HUES6 (cell line): Measurements from ENCODE around the gene MOB3C.

Experiments
- H3K27ac ChIP-seq: 2 replicates; pipeline ENCODE4 v1.7.0; 2013; ENCODE audit warnings: low read depth, mild to moderate bottlenecking, low read length, inconsistent platforms
- H3K27me3 ChIP-seq: 2 replicates; pipeline ENCODE4 v1.6.1; 2013; ENCODE audit warnings: low read length; ENCODE audit not compliant: control insufficient read depth, insufficient read depth
- H3K36me3 ChIP-seq: 2 replicates; pipeline ENCODE4 v1.6.1; 2013; ENCODE audit warnings: low read length; ENCODE audit not compliant: control insufficient read depth, insufficient read depth
- H3K4me1 ChIP-seq: 2 replicates; pipeline ENCODE4 v1.6.1; 2013; ENCODE audit warnings: low read length; ENCODE audit not compliant: control insufficient read depth, insufficient read depth
- H3K4me3 ChIP-seq: 2 replicates; pipeline ENCODE4 v1.5.1; 2013; ENCODE audit warnings: low read depth, low read length
- H3K9ac ChIP-seq: one replicate; pipeline ENCODE4 v1.6.1; 2013; ENCODE audit warnings: mild to moderate bottlenecking, low read length
- H3K9me3 ChIP-seq: 2 replicates; pipeline ENCODE4 v1.6.1; 2013; ENCODE audit warnings: low read depth, low read length; ENCODE audit not compliant: control insufficient read depth, insufficient read depth

The MOB3C gene

DNA sequence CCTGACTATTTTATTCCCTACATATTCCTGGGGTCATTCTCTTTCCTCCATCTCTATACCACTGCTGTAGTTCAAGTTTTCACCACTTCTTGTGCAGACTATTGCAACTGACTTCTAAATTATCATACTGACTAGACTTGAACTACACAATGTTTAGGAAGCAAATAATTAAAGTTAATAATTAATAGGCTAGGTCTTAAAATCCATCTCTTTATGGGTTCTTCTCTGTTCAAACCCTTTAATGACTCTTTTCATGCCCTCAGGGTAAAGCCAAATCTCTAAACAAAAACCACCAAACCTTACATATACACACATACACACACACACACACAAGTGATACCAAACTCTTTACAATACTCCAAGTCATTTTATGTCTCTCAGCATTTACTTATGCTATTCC lies 22.3 kb upstream of the MOB3C start:
- H3K9ac ChIP-seq: no peak overlapping the region
- no peaks in the 10 kb centered on the region for H3K9me3 ChIP-seq
- H3K36me3 ChIP-seq: peaks cover 42% of the 10 kb centered on the region
- H3K27me3 ChIP-seq: no peaks in the 10 kb centered on the region
- H3K27ac ChIP-seq: no peak overlapping the region
- no peaks in the 10 kb centered on the region for H3K4me1 ChIP-seq
- H3K4me3 ChIP-seq: no peak overlapping the region

GRCh38 chr1:46637444-46638083 lies 21.0 kb upstream of the MOB3C start:
- H3K27ac ChIP-seq: no peak overlapping the region
- H3K27me3 ChIP-seq: no peaks in the 10 kb centered on the region
- no peak overlapping the region for H3K4me3 ChIP-seq
- H3K9me3 ChIP-seq: no peaks in the 10 kb centered on the region
- H3K36me3 ChIP-seq: peaks cover 47% of the 10 kb centered on the region
- H3K4me1 ChIP-seq: no peaks in the 10 kb centered on the region
- H3K9ac ChIP-seq: no peak overlapping the region

DNA sequence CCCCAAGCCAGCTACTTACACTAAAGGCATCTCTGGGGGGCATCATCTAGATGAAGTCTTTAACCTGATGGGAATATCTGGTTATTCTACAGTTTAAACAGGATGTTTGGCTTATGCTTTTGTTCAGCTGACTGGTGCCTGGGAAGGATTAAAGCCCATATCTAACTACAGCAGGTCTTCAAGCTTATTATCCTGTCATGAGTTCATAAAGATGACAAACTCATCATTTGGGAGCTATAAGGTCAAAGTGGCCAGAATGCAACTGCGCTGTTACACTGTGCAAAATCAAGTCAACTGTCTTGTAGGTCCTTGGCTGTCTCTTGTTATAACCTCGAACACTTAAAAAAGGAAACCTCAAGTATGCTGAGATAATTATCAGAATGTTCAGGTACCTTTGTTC lies 18.6 kb upstream of the MOB3C start:
- Histone ChIP-seq H3K9me3 (no peaks in the 10 kb centered on the region), H3K4me3 (no peak overlapping the region), H3K27ac (no peak overlapping the region), H3K27me3 (no peaks in the 10 kb centered on the region), H3K9ac (no peak overlapping the region), H3K36me3 (peaks cover 56% of the 10 kb centered on the region), H3K4me1 (no peaks in the 10 kb centered on the region)

DNA sequence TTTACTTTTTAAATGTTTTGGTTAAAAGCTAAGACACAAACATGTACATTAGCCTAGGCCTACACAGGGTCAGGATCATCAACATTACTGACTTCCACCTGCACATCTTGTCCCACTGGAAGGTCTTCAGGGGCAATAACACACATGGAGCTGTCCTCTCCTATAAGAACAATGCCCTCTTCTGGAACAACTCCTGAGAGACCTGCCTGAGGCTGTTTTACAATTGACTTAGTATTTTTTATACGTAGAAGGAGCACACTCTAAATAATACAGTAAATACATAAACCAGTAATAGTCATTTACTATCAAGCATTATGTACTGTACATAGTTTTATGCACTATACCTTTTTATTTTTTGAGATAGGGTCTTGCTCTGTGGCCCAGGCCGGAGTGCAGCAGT lies 14.1 kb upstream of the MOB3C start:
- no peak overlapping the region for H3K4me3 ChIP-seq
- H3K27ac ChIP-seq: no peak overlapping the region
- H3K4me1 ChIP-seq: no peaks in the 10 kb centered on the region
- peaks cover 48% of the 10 kb centered on the region for H3K36me3 ChIP-seq
- no peaks in the 10 kb centered on the region for H3K27me3 ChIP-seq
- H3K9ac ChIP-seq: no peak overlapping the region
- H3K9me3 ChIP-seq: no peaks in the 10 kb centered on the region

DNA sequence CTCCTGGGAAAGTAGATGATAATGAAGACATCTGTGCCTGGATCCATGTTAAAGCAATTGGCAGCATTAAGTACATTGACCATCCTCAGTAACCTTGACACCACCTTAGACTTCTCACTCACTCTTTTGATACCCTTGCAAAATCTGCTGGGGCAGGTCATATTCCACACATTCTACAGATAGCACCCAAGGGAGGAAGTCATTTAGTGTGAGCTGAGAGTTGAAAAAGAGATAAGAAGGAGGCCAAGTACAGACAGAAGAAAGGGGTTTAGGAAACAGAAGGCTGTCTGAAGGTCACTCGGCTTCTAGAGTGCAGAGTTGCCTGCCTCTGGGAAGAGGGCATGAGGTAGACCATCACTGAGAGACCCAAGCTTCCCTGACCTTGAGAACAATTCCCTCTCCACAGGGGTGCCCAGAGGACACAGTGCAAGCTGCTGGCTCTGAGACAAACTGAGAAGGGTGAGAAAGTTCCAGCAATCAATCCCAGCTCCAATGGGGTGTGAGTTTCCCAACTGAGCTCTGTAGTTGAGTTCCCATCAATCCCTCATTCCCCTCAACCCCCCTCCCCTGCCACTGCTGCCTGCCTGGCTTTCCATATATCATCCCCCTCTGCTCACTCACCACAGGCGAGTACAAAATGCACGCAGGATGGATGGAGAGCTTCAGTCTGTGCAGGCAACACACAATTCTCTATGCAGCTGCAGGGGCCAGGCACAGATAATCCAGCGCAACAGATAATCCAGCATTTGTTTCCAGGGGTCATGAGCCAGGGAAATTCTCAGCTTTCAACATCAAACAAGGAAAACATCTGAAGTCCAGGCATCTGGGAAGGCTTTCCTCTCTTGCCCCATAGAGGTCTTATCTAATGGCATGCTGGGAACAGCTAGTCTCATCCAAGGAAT lies 7.4 kb upstream of the MOB3C start:
- Histone ChIP-seq H3K27ac (no peak overlapping the region), H3K9ac (no peak overlapping the region), H3K9me3 (no peaks in the 10 kb centered on the region), H3K4me1 (peaks cover 6% of the 10 kb centered on the region; the same call in 1 of the 2 replicates), H3K27me3 (peaks cover 3% of the 10 kb centered on the region), H3K36me3 (no peaks in the 10 kb centered on the region), H3K4me3 (no peak overlapping the region)

- Histone ChIP-seq H3K27ac (no peak overlapping the region), H3K4me1 (peaks cover 6% of the 10 kb centered on the region; the same call in 1 of the 2 replicates), H3K36me3 (no peaks in the 10 kb centered on the region), H3K27me3 (peaks cover 15% of the 10 kb centered on the region), H3K9ac (no peak overlapping the region), H3K4me3 (no peak overlapping the region), H3K9me3 (no peaks in the 10 kb centered on the region)
These were observed 5.7 kb upstream of the MOB3C start for GRCh38 chr1:46622344-46622743.

DNA sequence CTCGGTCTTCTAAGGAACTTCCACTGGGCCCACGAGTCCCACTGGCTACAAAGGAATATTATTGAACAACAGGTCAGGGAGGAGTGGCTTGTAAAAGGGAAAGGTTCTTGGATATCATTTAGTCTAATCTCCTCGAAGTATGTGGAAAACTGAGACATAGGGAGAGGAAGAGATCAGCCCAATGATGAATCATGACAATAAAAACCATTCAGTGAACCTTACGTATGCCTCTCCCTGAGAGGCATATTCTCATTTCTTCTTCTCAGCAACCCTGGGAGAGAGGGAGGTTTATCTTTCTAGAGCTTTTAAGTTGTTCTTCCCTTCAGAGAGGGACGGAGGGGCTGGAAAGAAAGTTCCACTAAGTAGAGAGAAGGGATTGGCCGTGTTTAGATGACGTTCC lies 5.3 kb upstream of the MOB3C start:
- H3K4me1 ChIP-seq: peaks cover 6% of the 10 kb centered on the region; the same call in 1 of the 2 replicates
- no peaks in the 10 kb centered on the region for H3K36me3 ChIP-seq
- H3K27ac ChIP-seq: no peak overlapping the region
- no peak overlapping the region for H3K4me3 ChIP-seq
- H3K27me3 ChIP-seq: peaks cover 19% of the 10 kb centered on the region
- no peak overlapping the region for H3K9ac ChIP-seq
- H3K9me3 ChIP-seq: no peaks in the 10 kb centered on the region

DNA sequence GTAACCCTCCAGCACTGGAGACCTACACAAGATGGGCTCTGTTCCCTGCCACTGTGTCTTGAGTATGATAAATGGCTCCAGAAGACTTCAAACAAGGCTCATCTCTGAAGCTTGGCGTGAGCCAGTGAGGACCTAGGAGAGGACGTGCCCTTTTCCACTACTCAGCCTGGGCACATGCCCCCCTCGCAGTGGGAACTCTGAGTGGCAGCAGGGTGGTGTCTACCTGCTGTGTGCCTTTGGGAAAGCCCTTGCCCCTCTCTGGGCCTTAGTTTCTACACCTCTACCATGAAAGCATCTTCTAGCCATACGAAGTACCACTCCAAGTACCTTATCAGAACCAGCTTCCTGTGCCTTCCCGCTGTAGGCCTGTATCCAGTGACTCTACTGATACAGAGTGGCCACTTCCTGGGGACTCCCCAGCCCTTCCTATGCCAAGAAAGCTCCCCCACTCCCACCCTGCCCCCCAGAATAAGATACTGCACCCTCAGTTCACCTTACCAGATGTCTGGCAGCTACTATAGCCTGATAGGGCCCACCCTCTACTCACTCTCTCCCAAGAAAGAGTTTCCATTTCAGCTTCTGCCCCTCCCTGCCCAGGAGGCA lies 3.1 kb upstream of the MOB3C start:
- no peak overlapping the region for H3K27ac ChIP-seq
- H3K9ac ChIP-seq: no peak overlapping the region
- peaks cover 17% of the 10 kb centered on the region for H3K4me1 ChIP-seq
- no peaks in the 10 kb centered on the region for H3K36me3 ChIP-seq
- peaks cover 30% of the 10 kb centered on the region for H3K27me3 ChIP-seq
- H3K4me3 ChIP-seq: no peak overlapping the region
- H3K9me3 ChIP-seq: no peaks in the 10 kb centered on the region

GRCh38 chr1:46618754-46619415 lies 2.3 kb upstream of the MOB3C start:
- peaks cover 30% of the 10 kb centered on the region for H3K27me3 ChIP-seq
- H3K36me3 ChIP-seq: no peaks in the 10 kb centered on the region
- H3K9ac ChIP-seq: no peak overlapping the region
- peaks cover 21% of the 10 kb centered on the region for H3K4me1 ChIP-seq
- no peak overlapping the region for H3K4me3 ChIP-seq
- no peaks in the 10 kb centered on the region for H3K9me3 ChIP-seq
- no peak overlapping the region for H3K27ac ChIP-seq

- Histone ChIP-seq H3K9ac (no peak overlapping the region), H3K27ac (no peak overlapping the region), H3K9me3 (no peaks in the 10 kb centered on the region), H3K4me3 (no peak overlapping the region), H3K27me3 (peaks cover 30% of the 10 kb centered on the region), H3K4me1 (peaks cover 27% of the 10 kb centered on the region), H3K36me3 (no peaks in the 10 kb centered on the region)
These were observed 1.2 kb upstream of the MOB3C start for GRCh38 chr1:46617833-46618232.
